SK-N-SH (cell line): ENCODE data around the gene WIF1. TPM values are rescaled to one million over a fixed set of nuclear protein-coding genes. Genes with fewer than 3 reads are reported as not detected.

Experiments used
- CTCF ChIA-PET: fragments of 300-600, 350-600 bp; formaldehyde crosslinking; extraction: SDS; loops from one replicate; lab custom pipeline; 2021; lab: Yijun Ruan, JAX
- POLR2A ChIA-PET: fragments of 350-600 bp; sonication (Branson Sonifier 250); formaldehyde crosslinking; extraction: SDS; loops from one replicate; lab custom pipeline; 2020; ENCODE audit warnings: antibody characterized with exemption, inconsistent platforms; lab: Yijun Ruan, JAX
- DNase-seq: peaks from one replicate; pipeline ENCODE4 v3.0.0; 2012
- H2AFZ ChIP-seq: fragments of 200-600 bp; sonication (generic); 2 replicates; pipeline ENCODE4 v1.8.1; 2016; ENCODE audit warnings: antibody characterized with exemption, mild to moderate bottlenecking, low read depth
- H3F3A ChIP-seq: fragments of 200-600 bp; sonication (generic); replicated peaks from 2 replicates; pipeline ENCODE3; 2016; ENCODE audit warnings: antibody characterized with exemption, mild to moderate bottlenecking; ENCODE audit not compliant: insufficient read depth
- H3K27ac ChIP-seq, 2 experiments: fragments of 200-500 bp in 1 of 2; fragments of 200-600 bp in 1 of 2; sonication (Bioruptor generic) in 1 of 2; sonication (generic), shearing (Covaris generic) in 1 of 2; 2 replicates each; pipeline versions ENCODE4 v1.5.1 to v1.6.1; 2014 to 2016; ENCODE audit warnings: low read depth in 2 of 2, inconsistent platforms in 1 of 2, low read length in 1 of 2, mild to moderate bottlenecking in 1 of 2, mixed read lengths in 1 of 2
- H3K27me3 ChIP-seq: fragments of 200-600 bp; sonication (generic), shearing (Covaris generic); 2 replicates; pipeline ENCODE4 v1.6.1; 2016; ENCODE audit warnings: mixed run types; ENCODE audit not compliant: insufficient read depth
- H3K36me3 ChIP-seq, 2 experiments: fragments of 200-500 bp in 1 of 2; fragments of 200-600 bp in 1 of 2; sonication (Bioruptor generic) in 1 of 2; sonication (generic) in 1 of 2; replicated peaks in 1 of 2; 2 replicates each; pipeline versions ENCODE3 to v1.5.1; 2014 to 2016; ENCODE audit warnings: low read length in 1 of 2, mild to moderate bottlenecking in 1 of 2; ENCODE audit not compliant: insufficient read depth in 2 of 2, control insufficient read depth in 1 of 2
- H3K4me1 ChIP-seq, 2 experiments: fragments of 200-500 bp in 1 of 2; fragments of 200-600 bp in 1 of 2; sonication (Bioruptor generic) in 1 of 2; sonication (generic), shearing (Covaris generic) in 1 of 2; 2 replicates each; pipeline versions ENCODE4 v1.5.1 to v1.6.1; 2014 to 2016; ENCODE audit warnings: low read depth in 1 of 2, low read length in 1 of 2, mixed run types in 1 of 2; ENCODE audit not compliant: insufficient read depth in 2 of 2, control insufficient read depth in 1 of 2
- H3K4me2 ChIP-seq: fragments of 200-600 bp; sonication (generic), shearing (Covaris generic); 2 replicates; pipeline ENCODE4 v1.6.1; 2017; ENCODE audit warnings: mixed run types
- H3K4me3 ChIP-seq, 2 experiments: fragments of 200-500 bp in 1 of 2; fragments of 200-600 bp in 1 of 2; sonication (Bioruptor generic) in 1 of 2; sonication (generic), shearing (Covaris generic) in 1 of 2; 2 replicates each; pipeline versions ENCODE4 v1.5.1 to v1.8.1; 2014 to 2016; ENCODE audit warnings: low read depth in 2 of 2, inconsistent platforms in 1 of 2, low read length in 1 of 2, mild to moderate bottlenecking in 1 of 2, mixed read lengths in 1 of 2, moderate library complexity in 1 of 2
- H3K79me2 ChIP-seq: fragments of 200-600 bp; sonication (generic); 2 replicates; pipeline ENCODE4 v1.8.1; 2017; ENCODE audit warnings: mild to moderate bottlenecking; ENCODE audit not compliant: insufficient read depth
- H3K9ac ChIP-seq: fragments of 200-600 bp; sonication (generic); 2 replicates; pipeline ENCODE4 v1.6.1; 2017; ENCODE audit warnings: mixed run types
- H3K9me2 ChIP-seq: fragments of 200-600 bp; sonication (generic); 2 replicates; pipeline ENCODE4 v1.6.1; 2017; ENCODE audit warnings: mixed run types
- H3K9me3 ChIP-seq: fragments of 200-600 bp; sonication (generic); 2 replicates; pipeline ENCODE4 v1.6.1; 2017; ENCODE audit warnings: mixed run types, mild to moderate bottlenecking, moderate library complexity
- H4K20me1 ChIP-seq: fragments of 200-600 bp; sonication (generic); 2 replicates; pipeline ENCODE4 v1.6.1; 2017; ENCODE audit warnings: mild to moderate bottlenecking, mixed run types; ENCODE audit not compliant: insufficient read depth
- CTCF ChIP-seq: fragments of 200-600 bp; sonication (generic); IDR thresholded peaks from 2 replicates; pipeline ENCODE4 v1.6.1; 2017; ENCODE audit warnings: antibody characterized with exemption, mild to moderate bottlenecking, moderate library complexity
- ELF1 ChIP-seq: IDR thresholded peaks from 2 replicates; pipeline ENCODE4 v1.4.0; 2012
- EZH2phosphoT487 ChIP-seq: fragments of 200-600 bp; sonication (generic); IDR thresholded peaks from 2 replicates; pipeline ENCODE4 v1.6.1; 2017; ENCODE audit warnings: low read depth, mixed run types, mild to moderate bottlenecking, antibody characterized with exemption, moderate library complexity, borderline replicate concordance
- FOXJ3 ChIP-seq: sonication (generic); formaldehyde crosslinking; IDR thresholded peaks from 2 replicates; pipeline ENCODE4 v1.5.1; 2020; ENCODE audit warnings: mild to moderate bottlenecking, missing genetic modification reagents
- IRF3 ChIP-seq: fragments of 150-350 bp; IDR thresholded peaks from 2 replicates; pipeline ENCODE4 v1.6.1; 2016; ENCODE audit warnings: mild to moderate bottlenecking, low read depth, low read length
- JUND ChIP-seq: IDR thresholded peaks from 2 replicates; pipeline ENCODE4 v1.4.0; 2012
- MXI1 ChIP-seq: IDR thresholded peaks from 2 replicates; pipeline ENCODE4 v1.6.1; 2012; ENCODE audit warnings: mild to moderate bottlenecking, low read depth, low read length, improper control_type of control experiment
- NRF1 ChIP-seq: IDR thresholded peaks from 2 replicates; pipeline ENCODE4 v1.6.1; 2012; ENCODE audit warnings: low read depth, mild to moderate bottlenecking, low read length
- RAD21 ChIP-seq: IDR thresholded peaks from 2 replicates; pipeline ENCODE4 v1.6.1; 2012; ENCODE audit warnings: mild to moderate bottlenecking, low read length
- SMC3 ChIP-seq: IDR thresholded peaks from 2 replicates; pipeline ENCODE4 v1.6.1; 2012; ENCODE audit warnings: low read depth, low read length, improper control_type of control experiment
- TAF1 ChIP-seq: IDR thresholded peaks from 2 replicates; pipeline ENCODE4 v1.6.1; 2012; ENCODE audit warnings: low read depth, mild to moderate bottlenecking, low read length, moderate library complexity, borderline replicate concordance
- TEAD4 ChIP-seq: IDR thresholded peaks from 2 replicates; pipeline ENCODE4 v1.4.0; 2012; ENCODE audit warnings: mild to moderate bottlenecking, borderline replicate concordance; ENCODE audit not compliant: insufficient read depth
- ZBTB33 ChIP-seq: IDR thresholded peaks from 2 replicates; pipeline ENCODE4 v1.4.0; 2012; ENCODE audit warnings: low read depth, borderline replicate concordance
- WGBS: methylation state at CpG from one replicate; pipeline ENCODE4 v1.1.6; 2017; ENCODE audit warnings: low lambda C conversion rate; 5-methylcytosine and 5-hydroxymethylcytosine counted together
- polyA plus RNA-seq, 3 experiments: library from polyadenylated mRNA; depleted of rRNA; stranded (reverse); fragments of >200 nt; gene quantifications; 2 replicates each; pipeline ENCODE4 v1.2.3, GENCODE V29; 2012
- TF ChIP-seq, protein P1 (sequence below): IDR thresholded peaks from 2 replicates; pipeline ENCODE4 v1.6.1; 2012; ENCODE audit warnings: mild to moderate bottlenecking, low read depth, low read length, moderate library complexity
- TF ChIP-seq, protein P2 (sequence below): IDR thresholded peaks from 2 replicates; pipeline ENCODE4; 2012

WIF1 gene
- polyA plus RNA-seq, 1 of the 3 experiments (the other 2 are of a cell fraction): not detected

DNA sequence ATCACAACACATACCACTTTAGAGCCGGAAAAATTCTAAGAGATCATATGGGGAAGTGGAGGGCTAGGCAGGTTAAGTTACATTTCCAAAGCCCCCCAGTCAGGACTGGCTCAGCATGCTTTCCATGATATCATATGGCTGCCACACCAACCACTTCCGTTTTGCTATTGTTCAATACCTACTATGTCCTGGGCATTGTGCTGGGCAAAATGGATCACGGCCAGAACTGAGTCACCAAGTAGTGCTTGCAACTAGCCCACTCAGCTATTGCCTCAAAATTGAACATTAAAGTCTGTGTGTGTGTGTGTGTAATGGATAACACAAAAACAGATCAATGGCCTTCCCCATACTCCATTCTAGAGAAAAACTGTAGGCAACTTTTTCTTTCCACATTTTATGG is 22.7 kb downstream of the WIF1 start:
- ChIA-PET CTCF (no interaction called here), POLR2A (no interaction called here)
- no peaks in the 10 kb centered on the region for H3K9me3 ChIP-seq
- no peaks in the 10 kb centered on the region for H3K79me2 ChIP-seq
- H3K27ac ChIP-seq: no peak overlapping the region
- no peaks in the 10 kb centered on the region for H3K36me3 ChIP-seq
- no peaks in the 10 kb centered on the region for H3F3A ChIP-seq
- no peaks in the 10 kb centered on the region; the same call in 1 of the 2 replicates for H3K9me2 ChIP-seq
- no peak overlapping the region for H3K9ac ChIP-seq
- TF ChIP-seq ELF1 (no peak), IRF3 (no peak), RAD21 (no peak), EZH2phosphoT487 (no peak), CTCF (no peak)
- H2AFZ ChIP-seq: no peak overlapping the region
- 15% methylated on average over 3 of the region's 3 CpGs for WGBS
- no peak overlapping the region for H3K4me3 ChIP-seq
- H3K4me2 ChIP-seq: no peak overlapping the region
- DNase-seq: no peak
- no peaks in the 10 kb centered on the region for H4K20me1 ChIP-seq
- H3K4me1 ChIP-seq: no peaks in the 10 kb centered on the region; a peak in 1 of 4 replicates
- no peaks in the 10 kb centered on the region for H3K27me3 ChIP-seq

GRCh38 chr12:65094722-65095121 is 26.4 kb downstream of the WIF1 start:
- no peaks in the 10 kb centered on the region for H3K79me2 ChIP-seq
- WGBS: 2% methylated on average over 2 of the region's 2 CpGs
- ChIA-PET POLR2A (no interaction called here), CTCF (no interaction called here)
- no peaks in the 10 kb centered on the region; a peak in 1 of 4 replicates for H3K4me1 ChIP-seq
- H3K9ac ChIP-seq: no peak overlapping the region
- H3K27me3 ChIP-seq: peaks cover 11% of the 10 kb centered on the region; the same call in 1 of the 2 replicates
- H3K9me2 ChIP-seq: no peaks in the 10 kb centered on the region; the same call in 1 of the 2 replicates
- H3K27ac ChIP-seq: no peak overlapping the region
- no peaks in the 10 kb centered on the region for H3K9me3 ChIP-seq
- DNase-seq: no peak
- H2AFZ ChIP-seq: no peak overlapping the region
- H4K20me1 ChIP-seq: no peaks in the 10 kb centered on the region
- no peaks in the 10 kb centered on the region for H3K36me3 ChIP-seq
- H3F3A ChIP-seq: no peaks in the 10 kb centered on the region
- no peak overlapping the region for H3K4me3 ChIP-seq
- no peak overlapping the region for H3K4me2 ChIP-seq
- TF ChIP-seq TEAD4 (no peak), ELF1 (no peak), MXI1 (no peak), NRF1 (no peak), CTCF (no peak), ZBTB33 (no peak), JUND (no peak), EZH2phosphoT487 (no peak), SMC3 (no peak), TAF1 (no peak), FOXJ3 (CRISPR knock-in tag) (no peak)
- TF ChIP-seq, protein P1, sequence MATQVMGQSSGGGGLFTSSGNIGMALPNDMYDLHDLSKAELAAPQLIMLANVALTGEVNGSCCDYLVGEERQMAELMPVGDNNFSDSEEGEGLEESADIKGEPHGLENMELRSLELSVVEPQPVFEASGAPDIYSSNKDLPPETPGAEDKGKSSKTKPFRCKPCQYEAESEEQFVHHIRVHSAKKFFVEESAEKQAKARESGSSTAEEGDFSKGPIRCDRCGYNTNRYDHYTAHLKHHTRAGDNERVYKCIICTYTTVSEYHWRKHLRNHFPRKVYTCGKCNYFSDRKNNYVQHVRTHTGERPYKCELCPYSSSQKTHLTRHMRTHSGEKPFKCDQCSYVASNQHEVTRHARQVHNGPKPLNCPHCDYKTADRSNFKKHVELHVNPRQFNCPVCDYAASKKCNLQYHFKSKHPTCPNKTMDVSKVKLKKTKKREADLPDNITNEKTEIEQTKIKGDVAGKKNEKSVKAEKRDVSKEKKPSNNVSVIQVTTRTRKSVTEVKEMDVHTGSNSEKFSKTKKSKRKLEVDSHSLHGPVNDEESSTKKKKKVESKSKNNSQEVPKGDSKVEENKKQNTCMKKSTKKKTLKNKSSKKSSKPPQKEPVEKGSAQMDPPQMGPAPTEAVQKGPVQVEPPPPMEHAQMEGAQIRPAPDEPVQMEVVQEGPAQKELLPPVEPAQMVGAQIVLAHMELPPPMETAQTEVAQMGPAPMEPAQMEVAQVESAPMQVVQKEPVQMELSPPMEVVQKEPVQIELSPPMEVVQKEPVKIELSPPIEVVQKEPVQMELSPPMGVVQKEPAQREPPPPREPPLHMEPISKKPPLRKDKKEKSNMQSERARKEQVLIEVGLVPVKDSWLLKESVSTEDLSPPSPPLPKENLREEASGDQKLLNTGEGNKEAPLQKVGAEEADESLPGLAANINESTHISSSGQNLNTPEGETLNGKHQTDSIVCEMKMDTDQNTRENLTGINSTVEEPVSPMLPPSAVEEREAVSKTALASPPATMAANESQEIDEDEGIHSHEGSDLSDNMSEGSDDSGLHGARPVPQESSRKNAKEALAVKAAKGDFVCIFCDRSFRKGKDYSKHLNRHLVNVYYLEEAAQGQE: no peak
- TF ChIP-seq, protein P2, sequence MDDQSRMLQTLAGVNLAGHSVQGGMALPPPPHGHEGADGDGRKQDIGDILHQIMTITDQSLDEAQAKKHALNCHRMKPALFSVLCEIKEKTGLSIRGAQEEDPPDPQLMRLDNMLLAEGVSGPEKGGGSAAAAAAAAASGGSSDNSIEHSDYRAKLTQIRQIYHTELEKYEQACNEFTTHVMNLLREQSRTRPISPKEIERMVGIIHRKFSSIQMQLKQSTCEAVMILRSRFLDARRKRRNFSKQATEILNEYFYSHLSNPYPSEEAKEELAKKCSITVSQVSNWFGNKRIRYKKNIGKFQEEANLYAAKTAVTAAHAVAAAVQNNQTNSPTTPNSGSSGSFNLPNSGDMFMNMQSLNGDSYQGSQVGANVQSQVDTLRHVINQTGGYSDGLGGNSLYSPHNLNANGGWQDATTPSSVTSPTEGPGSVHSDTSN: no peak
